EL (cell line): ENCODE data around the gene PNPLA3.

Experiments used
- DNase-seq: peaks from one replicate; pipeline ENCODE4 v3.0.0-alpha.2; 2016

PNPLA3 gene

GRCh38 chr22:43968614-43969013 lies 45.0 kb downstream of the PNPLA3 start:
- no peak for DNase-seq

GRCh38 chr22:43969021-43969878 lies 45.6 kb downstream of the PNPLA3 start:
- no peak for DNase-seq

- no peak for DNase-seq
These were observed 46.6 kb downstream of the PNPLA3 start for GRCh38 chr22:43969989-43970755.

GRCh38 chr22:43971112-43971511 lies 47.5 kb downstream of the PNPLA3 start:
- no peak for DNase-seq

- no peak for DNase-seq
These were observed 49.4 kb downstream of the PNPLA3 start for GRCh38 chr22:43972931-43973462.

- DNase-seq, result no peak
These were observed 50.5 kb downstream of the PNPLA3 start for GRCh38 chr22:43974028-43974545.

GRCh38 chr22:43975041-43975440 lies 51.4 kb downstream of the PNPLA3 start:
- no peak for DNase-seq

GRCh38 chr22:43976861-43977795 lies 53.5 kb downstream of the PNPLA3 start:
- DNase-seq, result no peak

GRCh38 chr22:43978558-43978957 lies 55.0 kb downstream of the PNPLA3 start:
- DNase-seq, result no peak

GRCh38 chr22:43980579-43980978 lies 57.0 kb downstream of the PNPLA3 start:
- no peak for DNase-seq

GRCh38 chr22:43980996-43981395 lies 57.4 kb downstream of the PNPLA3 start:
- DNase-seq, result no peak

- DNase-seq, result no peak
These were observed 60.2 kb downstream of the PNPLA3 start for GRCh38 chr22:43983808-43984207.

GRCh38 chr22:43985532-43985931 lies 61.9 kb downstream of the PNPLA3 start:
- no peak for DNase-seq

GRCh38 chr22:43988116-43988820 lies 64.7 kb downstream of the PNPLA3 start:
- no peak for DNase-seq

GRCh38 chr22:43988960-43989359 lies 65.4 kb downstream of the PNPLA3 start:
- no peak for DNase-seq

GRCh38 chr22:43990044-43990443 lies 66.4 kb downstream of the PNPLA3 start:
- DNase-seq, result no peak

GRCh38 chr22:43991316-43992020 lies 67.9 kb downstream of the PNPLA3 start:
- DNase-seq, result no peak

- peak; percentile 77 for DNase-seq
These were observed 68.8 kb downstream of the PNPLA3 start for GRCh38 chr22:43992331-43992821.

- peak; percentile 48 for DNase-seq
These were observed 69.6 kb downstream of the PNPLA3 start for GRCh38 chr22:43993072-43993760.

GRCh38 chr22:43994006-43994405 lies 70.4 kb downstream of the PNPLA3 start:
- DNase-seq, result no peak
